Fibroblast of the aortic adventitia (primary cell): ENCODE measurements around the gene LHFPL3. TPM values are rescaled to one million over a fixed set of nuclear protein-coding genes. Genes with fewer than 3 reads are reported as not detected.
A peak's percentile ranks its signal among the peaks of the same experiment; 100 is the strongest.

Experiments
- DNase-seq: peaks from one replicate; pipeline ENCODE4 v3.0.0-alpha.2; 2010; ENCODE audit warnings: low read depth
- H3K4me3 ChIP-seq: 2 replicates; pipeline ENCODE4 v1.5.1; 2011; ENCODE audit warnings: low read depth, mild to moderate bottlenecking, control low read depth, low read length, moderate library complexity
- total RNA-seq: library from RNA; depleted of rRNA; stranded (reverse); fragments of >200 nt; gene quantifications from 2 replicates; pipeline ENCODE4 v1.2.3, GENCODE V29; 2012; ENCODE audit warnings: low replicate concordance
- TF ChIP-seq, protein P1 (sequence below): IDR thresholded peaks from 2 replicates; pipeline ENCODE4 v1.5.1; 2011; ENCODE audit warnings: mild to moderate bottlenecking, low read length, control low read depth, inconsistent platforms; ENCODE audit not compliant: insufficient read depth

The LHFPL3 gene
- total RNA-seq, 1 donor = not detected

DNA sequence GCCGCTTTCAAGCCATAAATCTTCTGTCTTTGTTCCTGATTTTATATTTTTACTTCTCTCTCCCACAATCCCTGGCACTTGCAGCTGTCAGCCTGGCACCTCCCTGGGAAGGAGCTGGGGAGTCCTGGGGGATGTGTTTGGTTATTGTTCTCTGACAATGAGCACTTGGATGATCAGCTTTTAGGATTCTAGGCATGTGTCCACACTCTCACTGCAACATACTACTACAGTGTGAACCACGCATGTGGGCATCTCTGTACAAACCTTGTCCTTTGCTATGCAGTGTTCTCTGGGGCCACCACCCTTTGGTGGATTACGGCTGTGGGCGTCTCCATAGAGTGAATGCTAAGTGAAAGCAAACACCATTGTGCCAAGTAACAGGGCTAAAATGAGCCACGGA lies 517.2 kb downstream of the LHFPL3 start:
- DNase-seq = no peak
- no peak overlapping the region for H3K4me3 ChIP-seq
- TF ChIP-seq, protein P1, sequence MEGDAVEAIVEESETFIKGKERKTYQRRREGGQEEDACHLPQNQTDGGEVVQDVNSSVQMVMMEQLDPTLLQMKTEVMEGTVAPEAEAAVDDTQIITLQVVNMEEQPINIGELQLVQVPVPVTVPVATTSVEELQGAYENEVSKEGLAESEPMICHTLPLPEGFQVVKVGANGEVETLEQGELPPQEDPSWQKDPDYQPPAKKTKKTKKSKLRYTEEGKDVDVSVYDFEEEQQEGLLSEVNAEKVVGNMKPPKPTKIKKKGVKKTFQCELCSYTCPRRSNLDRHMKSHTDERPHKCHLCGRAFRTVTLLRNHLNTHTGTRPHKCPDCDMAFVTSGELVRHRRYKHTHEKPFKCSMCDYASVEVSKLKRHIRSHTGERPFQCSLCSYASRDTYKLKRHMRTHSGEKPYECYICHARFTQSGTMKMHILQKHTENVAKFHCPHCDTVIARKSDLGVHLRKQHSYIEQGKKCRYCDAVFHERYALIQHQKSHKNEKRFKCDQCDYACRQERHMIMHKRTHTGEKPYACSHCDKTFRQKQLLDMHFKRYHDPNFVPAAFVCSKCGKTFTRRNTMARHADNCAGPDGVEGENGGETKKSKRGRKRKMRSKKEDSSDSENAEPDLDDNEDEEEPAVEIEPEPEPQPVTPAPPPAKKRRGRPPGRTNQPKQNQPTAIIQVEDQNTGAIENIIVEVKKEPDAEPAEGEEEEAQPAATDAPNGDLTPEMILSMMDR = no peak

DNA sequence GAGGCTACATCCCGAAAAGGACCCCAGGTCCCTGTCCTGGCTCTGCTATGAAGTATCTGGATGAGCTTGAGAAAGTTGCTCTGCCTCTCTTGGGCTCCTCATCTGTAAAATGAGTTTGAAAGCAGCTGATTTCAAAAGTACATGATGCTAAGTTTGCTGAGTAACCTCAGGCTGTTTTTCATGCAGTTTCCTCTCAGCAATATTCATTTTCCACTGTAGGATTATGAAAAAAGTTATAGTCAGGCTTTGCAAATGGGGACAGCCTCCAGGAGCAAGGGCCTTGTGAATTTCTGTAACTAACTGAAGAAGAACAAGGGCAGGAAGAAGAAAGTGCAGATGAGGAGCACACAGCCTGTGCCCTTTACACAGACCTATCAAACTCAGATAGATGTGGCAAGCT lies 518.3 kb downstream of the LHFPL3 start:
- H3K4me3 ChIP-seq = no peak overlapping the region
- TF ChIP-seq, protein P1 = no peak
- no peak for DNase-seq

DNA sequence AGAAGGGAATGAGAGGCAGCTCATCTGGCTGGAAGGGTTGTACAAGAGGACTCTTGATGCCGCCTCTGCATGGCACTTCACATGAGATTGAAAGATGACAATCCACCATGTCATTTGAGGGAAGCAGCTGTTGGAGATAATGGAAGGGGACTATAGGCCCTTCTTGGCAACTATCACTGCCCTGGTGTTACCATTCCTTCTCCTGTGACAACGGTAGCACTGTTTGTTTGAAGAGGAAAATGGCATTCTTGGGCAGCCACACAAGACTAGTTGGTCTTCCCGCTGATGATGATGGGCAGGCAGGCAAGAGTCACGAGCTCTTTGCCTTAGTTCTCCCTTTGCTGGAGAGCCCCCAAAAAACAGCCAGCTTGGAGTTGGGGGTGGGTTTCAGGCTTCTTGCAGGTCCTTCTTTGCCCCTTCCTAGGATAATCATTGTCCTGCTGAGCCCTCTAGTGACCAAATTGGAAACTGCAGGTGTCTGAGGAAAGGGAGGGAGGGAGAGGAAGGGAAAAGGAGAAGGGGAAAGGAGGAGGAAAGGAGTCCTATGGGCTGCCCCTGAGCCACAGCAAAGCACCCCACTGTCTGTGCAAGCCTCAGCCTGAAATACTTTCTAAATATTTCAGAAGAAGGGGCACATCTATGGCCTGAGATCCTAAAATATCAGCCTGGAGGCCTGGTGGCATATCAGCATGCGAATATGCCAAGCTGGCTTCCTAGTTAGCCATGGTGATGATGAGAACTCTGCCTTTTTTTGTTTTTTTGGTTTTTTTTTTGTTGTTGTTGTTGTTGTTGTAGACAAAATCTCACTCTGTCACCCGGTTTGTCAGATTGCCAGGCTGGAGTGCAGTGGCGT lies 520.0 kb downstream of the LHFPL3 start:
- TF ChIP-seq, protein P1 = peak; percentile 90
- H3K4me3 ChIP-seq = no peak overlapping the region
- DNase-seq = peak; percentile 53

DNA sequence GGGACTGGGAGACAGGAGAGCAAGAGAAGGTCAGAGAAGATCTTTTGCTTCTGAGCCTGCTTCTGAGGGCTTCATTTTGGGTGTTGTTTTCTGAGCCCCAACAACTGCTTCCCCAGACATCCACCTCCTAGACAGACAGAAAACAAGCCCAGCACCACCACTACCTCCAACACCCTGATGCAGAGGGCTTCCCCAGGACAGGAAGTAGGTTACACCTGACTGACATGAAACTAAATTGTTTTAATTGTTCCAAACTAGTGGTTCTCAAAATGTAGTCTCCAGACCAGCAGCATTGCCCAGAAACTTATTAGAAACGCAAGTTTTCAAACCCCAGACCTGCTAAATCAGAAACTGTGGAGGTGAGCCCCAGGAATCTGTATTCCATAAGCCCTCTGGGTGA lies 522.0 kb downstream of the LHFPL3 start:
- no peak overlapping the region for H3K4me3 ChIP-seq
- no peak for DNase-seq
- TF ChIP-seq, protein P1 = no peak

DNA sequence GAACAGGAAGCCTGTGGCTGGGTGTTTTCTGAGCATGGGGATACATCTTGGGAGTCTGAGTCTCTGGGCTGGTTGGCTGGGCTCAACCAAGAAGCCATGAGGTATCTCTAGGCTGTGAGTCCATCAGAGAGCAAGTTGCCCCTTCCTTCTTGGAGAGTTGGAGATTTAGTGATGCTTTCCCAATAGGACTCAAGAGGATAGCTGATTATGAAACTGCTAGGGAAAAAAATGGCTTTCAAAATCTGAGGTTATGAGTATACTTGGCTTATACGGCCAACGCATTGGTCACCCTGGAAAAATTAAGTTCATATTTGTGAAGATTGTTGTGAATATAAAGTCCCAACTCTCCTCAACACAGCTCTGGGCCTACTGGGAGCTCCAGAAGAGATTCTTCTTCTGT lies 522.9 kb downstream of the LHFPL3 start:
- DNase-seq = no peak
- no peak overlapping the region for H3K4me3 ChIP-seq
- TF ChIP-seq, protein P1 = no peak

DNA sequence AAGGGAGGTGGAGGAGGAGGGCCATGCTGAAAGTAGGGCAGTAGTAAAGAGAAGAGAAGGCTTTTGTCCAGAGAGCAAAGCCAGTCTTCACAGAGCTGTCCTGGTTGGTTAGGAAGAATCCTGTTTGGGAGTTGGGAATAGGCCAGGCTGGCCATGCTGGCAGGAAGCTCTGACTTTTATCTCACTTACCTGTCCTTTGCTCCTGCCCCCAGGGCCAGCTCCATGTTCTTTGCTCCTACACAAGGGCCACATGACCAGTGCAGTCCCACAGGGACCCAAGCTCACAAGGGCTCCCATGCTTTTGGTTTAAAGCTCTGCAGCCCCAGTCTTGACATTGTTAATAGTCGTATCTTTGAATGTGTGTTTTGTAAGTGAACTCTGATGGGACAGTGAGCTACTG lies 524.0 kb downstream of the LHFPL3 start:
- TF ChIP-seq, protein P1 = no peak
- DNase-seq = no peak
- H3K4me3 ChIP-seq = no peak overlapping the region
